Sigmoid colon (tissue), 7 donors: ENCODE results near the gene LRRC47. TPM values are rescaled to one million over a fixed set of nuclear protein-coding genes. Genes with fewer than 3 reads are reported as not detected.

ENCODE experiments used
- DNase-seq: peaks from one replicate; pipeline ENCODE4 v3.0.0-alpha.2; 2019
- H3K27ac ChIP-seq, 4 donors: fragments of 200-600 bp; sonication (generic); one replicate each; pipeline ENCODE4 v1.5.1; 2016 to 2019; ENCODE audit warnings: mild to moderate bottlenecking in 1 of 4
- H3K27me3 ChIP-seq, 3 donors: fragments of 200-600 bp; sonication (generic); one replicate each; pipeline ENCODE4 v1.5.1; 2019; ENCODE audit warnings: mild to moderate bottlenecking in 1 of 3
- H3K36me3 ChIP-seq, 4 donors: fragments of 200-600 bp; sonication (generic); one replicate each; pipeline ENCODE4 v1.5.1; 2016 to 2019
- H3K4me1 ChIP-seq, 4 donors: fragments of 200-600 bp; sonication (generic); one replicate each; pipeline ENCODE4 v1.5.1; 2017 to 2019
- H3K4me3 ChIP-seq, 4 donors: fragments of 200-600 bp; sonication (generic); one replicate each; pipeline ENCODE4 v1.5.1; 2017 to 2019; ENCODE audit warnings: mild to moderate bottlenecking in 2 of 4, moderate library complexity in 1 of 4
- H3K9me3 ChIP-seq, 4 donors: fragments of 200-600 bp in 3 of 4; sonication (generic) in 3 of 4; one replicate each; pipeline versions ENCODE4 v1.5.1 to v1.6.1; 2013 to 2019
- EP300 ChIP-seq, 4 donors: sonication (generic); formaldehyde crosslinking; IDR thresholded peaks; one replicate each; pipeline ENCODE4 v1.6.1; 2017; ENCODE audit warnings: antibody characterized with exemption in 4 of 4
- POLR2A ChIP-seq, 2 donors: fragments of 450-650 bp; IDR thresholded peaks; one replicate each; pipeline ENCODE4 v1.6.1; 2016; ENCODE audit warnings: antibody characterized with exemption in 2 of 2, mild to moderate bottlenecking in 2 of 2, moderate library complexity in 2 of 2
- POLR2AphosphoS5 ChIP-seq, 4 donors: sonication (generic); formaldehyde crosslinking; IDR thresholded peaks; one replicate each; pipeline ENCODE4 v1.6.1; 2017; ENCODE audit warnings: antibody characterized with exemption in 4 of 4
- WGBS, 2 donors: extraction: QIAGEN DNeasy Blood & Tissue Kit; methylation state at CpG; one replicate each; pipeline ENCODE4 v1.1.7; 2013; 5-methylcytosine and 5-hydroxymethylcytosine counted together
- intact Hi-C: fragments of 100-400 bp; cut with DNase I; formaldehyde crosslinking; loops from one replicate; pipeline ENCODE4 v1.15.1; 2023
- polyA plus RNA-seq, 3 donors: library from polyadenylated mRNA; stranded (reverse); fragments of 200-250 nt; gene quantifications; one replicate each; pipeline ENCODE4 v1.2.3, GENCODE V29; 2013
- total RNA-seq, 4 donors: library from RNA; depleted of rRNA; stranded (reverse); fragments of >200 nt; gene quantifications; one replicate each; pipeline ENCODE4 v1.1.0, GENCODE V29; 2016
- TF ChIP-seq, protein P1 (sequence below), 4 experiments: fragments of 450-650 bp in 3 of 4; fragments of 200-600 bp in 1 of 4; IDR thresholded peaks; one replicate each; pipeline ENCODE4 v1.5.1; 2016 to 2019; ENCODE audit warnings: antibody characterized with exemption in 4 of 4, mild to moderate bottlenecking in 3 of 4, moderate library complexity in 2 of 4
- donor health status: healthy with polysubstance abuse.
- donor health status: Bipolar disorder and iron deficiency.
- donor health status: healthy.

The LRRC47 gene
- total and polyA plus RNA-seq, 7 donors, result 11.4 to 36.4 (median 26.7) TPM

GRCh38 chr1:3795453-3796214 lies 664 bp downstream of the LRRC47 start:
- peak overlapping the region; percentile 75 to 97 (median 88) for H3K4me3 ChIP-seq
- no peak for DNase-seq
- H3K9me3 ChIP-seq, result no peaks in the 10 kb centered on the region
- peak overlapping the region; percentile 70 to 85 (median 78) for H3K27ac ChIP-seq
- 2 to 4% methylated on average over 53 of the region's 53 CpGs for WGBS, 2 donors
- intact Hi-C loops, result loop anchor here (2.0 to 5.0 kb wide), 3 partner anchors 23 to 107 kb away; partner anchors contain the start of genes C1orf174 and SMIM1
- H3K27me3 ChIP-seq, result no peaks in the 10 kb centered on the region
- peaks cover 0 to 42% (median 34%) of the 10 kb centered on the region in 4 donors for H3K4me1 ChIP-seq
- TF ChIP-seq EP300 (IDR thresholded peaks at IDR 0.05) (no peak), POLR2A (IDR thresholded peaks at IDR 0.05) (no peak), POLR2AphosphoS5 (IDR thresholded peaks at IDR 0.05) (no peak)
- TF ChIP-seq, protein P1, sequence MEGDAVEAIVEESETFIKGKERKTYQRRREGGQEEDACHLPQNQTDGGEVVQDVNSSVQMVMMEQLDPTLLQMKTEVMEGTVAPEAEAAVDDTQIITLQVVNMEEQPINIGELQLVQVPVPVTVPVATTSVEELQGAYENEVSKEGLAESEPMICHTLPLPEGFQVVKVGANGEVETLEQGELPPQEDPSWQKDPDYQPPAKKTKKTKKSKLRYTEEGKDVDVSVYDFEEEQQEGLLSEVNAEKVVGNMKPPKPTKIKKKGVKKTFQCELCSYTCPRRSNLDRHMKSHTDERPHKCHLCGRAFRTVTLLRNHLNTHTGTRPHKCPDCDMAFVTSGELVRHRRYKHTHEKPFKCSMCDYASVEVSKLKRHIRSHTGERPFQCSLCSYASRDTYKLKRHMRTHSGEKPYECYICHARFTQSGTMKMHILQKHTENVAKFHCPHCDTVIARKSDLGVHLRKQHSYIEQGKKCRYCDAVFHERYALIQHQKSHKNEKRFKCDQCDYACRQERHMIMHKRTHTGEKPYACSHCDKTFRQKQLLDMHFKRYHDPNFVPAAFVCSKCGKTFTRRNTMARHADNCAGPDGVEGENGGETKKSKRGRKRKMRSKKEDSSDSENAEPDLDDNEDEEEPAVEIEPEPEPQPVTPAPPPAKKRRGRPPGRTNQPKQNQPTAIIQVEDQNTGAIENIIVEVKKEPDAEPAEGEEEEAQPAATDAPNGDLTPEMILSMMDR (IDR thresholded peaks at IDR 0.05), result no peak
- H3K36me3 ChIP-seq, result peaks cover 0 to 3% (median 0%) of the 10 kb centered on the region in 4 donors

DNA sequence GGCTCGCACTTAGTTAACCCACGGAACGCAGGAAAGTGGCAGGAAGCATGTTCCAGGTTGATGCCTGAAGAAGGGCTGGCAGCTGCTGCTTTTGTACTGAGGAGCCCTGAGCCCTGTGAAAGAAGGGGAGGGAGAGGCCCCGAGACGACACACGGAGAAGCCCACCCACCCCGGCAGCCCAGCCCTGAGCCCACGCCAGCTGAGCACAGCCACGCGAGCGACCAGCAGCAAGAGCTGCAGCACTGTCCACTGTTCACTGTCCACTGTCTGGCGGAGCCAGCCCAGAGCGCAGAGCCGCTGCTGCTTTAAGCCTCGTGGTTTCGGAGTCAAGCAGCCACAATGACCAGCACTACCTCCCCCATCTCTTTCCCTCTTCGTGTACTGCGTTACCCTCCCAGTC lies 5.3 kb downstream of the LRRC47 start:
- intact Hi-C loops, result no loop called here
- H3K9me3 ChIP-seq, result no peaks in the 10 kb centered on the region
- no peaks in the 10 kb centered on the region for H3K27me3 ChIP-seq
- TF ChIP-seq POLR2AphosphoS5 (IDR thresholded peaks at IDR 0.05) (no peak), EP300 (IDR thresholded peaks at IDR 0.05) (no peak), POLR2A (IDR thresholded peaks at IDR 0.05) (no peak)
- TF ChIP-seq, protein P1 (IDR thresholded peaks at IDR 0.05), result no peak
- H3K4me3 ChIP-seq, result no peak overlapping the region
- H3K27ac ChIP-seq, result no peak overlapping the region
- H3K4me1 ChIP-seq, result peaks cover 0 to 46% (median 32%) of the 10 kb centered on the region in 4 donors
- WGBS, 2 donors, result 91 to 92% methylated on average over 18 of the region's 18 CpGs
- H3K36me3 ChIP-seq, result peaks cover 6 to 39% (median 18%) of the 10 kb centered on the region in 4 donors
- DNase-seq, result no peak

- Histone ChIP-seq H3K4me1 (peaks cover 0 to 45% (median 29%) of the 10 kb centered on the region in 4 donors), H3K36me3 (peaks cover 6 to 43% (median 21%) of the 10 kb centered on the region in 4 donors), H3K9me3 (no peaks in the 10 kb centered on the region), H3K27ac (no peak overlapping the region), H3K4me3 (no peak overlapping the region), H3K27me3 (no peaks in the 10 kb centered on the region)
- WGBS, 2 donors, result 87 to 89% methylated on average over 12 of the region's 12 CpGs
- intact Hi-C loops, result no loop called here
- DNase-seq, result no peak
- TF ChIP-seq, protein P1 (IDR thresholded peaks at IDR 0.05), result no peak
- no peak for TF ChIP-seq EP300 (IDR thresholded peaks at IDR 0.05)
- TF ChIP-seq POLR2A (IDR thresholded peaks at IDR 0.05), result no peak
Measured at GRCh38 chr1:3790500-3790923, 5.8 kb downstream of the LRRC47 start.

- no peak overlapping the region for H3K4me3 ChIP-seq
- peaks cover 6 to 52% (median 30%) of the 10 kb centered on the region in 4 donors for H3K36me3 ChIP-seq
- no peak overlapping the region for H3K27ac ChIP-seq
- intact Hi-C loops, result no loop called here
- peaks cover 0 to 36% (median 21%) of the 10 kb centered on the region in 4 donors for H3K4me1 ChIP-seq
- 92 to 93% methylated on average over 34 of the region's 34 CpGs for WGBS, 2 donors
- no peaks in the 10 kb centered on the region for H3K27me3 ChIP-seq
- no peak for DNase-seq
- no peaks in the 10 kb centered on the region for H3K9me3 ChIP-seq
- TF ChIP-seq POLR2AphosphoS5 (IDR thresholded peaks at IDR 0.05), result no peak
Measured at GRCh38 chr1:3789421-3790300, 6.6 kb downstream of the LRRC47 start.
